Daoy (cell line): ENCODE data around the gene SYCN. TPM values are rescaled to one million over a fixed set of nuclear protein-coding genes. Genes with fewer than 3 reads are reported as not detected.
"Not testable (repeated sequence)": the region's sequence is repeated elsewhere in the genome, so short reads cannot be mapped to it uniquely, and the experiment has no call there.

Experiments
- DNase-seq: peaks from one replicate; pipeline ENCODE4 v3.0.0-alpha.2; 2015; ENCODE audit warnings: low read depth
- total RNA-seq: library from RNA; depleted of rRNA; stranded (reverse); fragments of >200 nt; shearing (Covaris generic); gene quantifications from 2 replicates; pipeline ENCODE4 v1.2.3, GENCODE V29; 2014

The SYCN gene
- total RNA-seq, 1 experiment from 2014 or later = not detected

DNA sequence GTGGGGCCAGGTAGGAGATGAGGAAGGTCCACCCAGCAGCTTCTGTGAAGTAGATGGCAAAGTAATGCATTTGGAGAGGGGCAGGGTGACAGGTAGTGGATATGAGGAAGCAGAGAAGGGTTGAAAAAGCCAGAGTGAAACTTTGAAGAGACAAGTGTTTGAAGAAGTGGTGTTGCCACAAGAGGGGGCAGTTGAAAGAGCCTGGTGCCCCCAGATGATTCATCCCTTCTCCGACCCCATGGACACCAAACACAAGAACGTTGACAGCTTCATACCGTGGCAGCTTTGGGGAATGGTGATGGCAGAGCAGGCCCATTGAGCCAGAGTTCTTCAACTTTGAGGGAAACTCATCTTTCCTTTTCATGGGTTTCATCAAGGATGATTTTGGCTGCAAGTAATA lies 20.8 kb upstream of the SYCN start:
- peak; percentile 20 for DNase-seq

DNA sequence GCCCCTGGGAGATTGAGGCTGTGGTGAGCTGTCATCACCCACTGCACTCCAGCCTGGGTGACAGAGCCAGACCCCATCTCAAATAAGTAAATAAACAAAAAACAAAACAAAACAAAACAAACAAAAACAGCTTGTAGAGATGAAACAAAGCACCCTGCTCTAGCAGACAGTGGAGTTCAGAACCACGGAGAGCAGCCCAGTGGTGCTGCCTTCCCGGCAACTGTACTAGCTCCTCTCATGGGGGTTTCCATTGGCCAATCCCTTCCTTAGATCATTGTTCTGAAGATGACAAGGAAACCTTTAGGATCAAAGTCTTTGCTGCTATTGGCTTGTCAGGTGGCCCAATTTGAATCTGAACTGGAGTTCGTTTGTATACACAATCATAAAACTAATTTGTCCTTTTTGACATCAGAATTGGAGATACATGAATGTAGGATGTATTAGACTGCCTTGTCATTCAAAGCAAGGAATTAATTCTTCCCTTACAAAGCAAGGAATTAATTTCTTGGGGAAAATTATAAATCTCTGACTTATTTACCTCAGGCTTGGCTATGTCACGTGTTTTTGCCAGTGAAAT lies 19.7 kb upstream of the SYCN start:
- peak; percentile 36 for DNase-seq

DNA sequence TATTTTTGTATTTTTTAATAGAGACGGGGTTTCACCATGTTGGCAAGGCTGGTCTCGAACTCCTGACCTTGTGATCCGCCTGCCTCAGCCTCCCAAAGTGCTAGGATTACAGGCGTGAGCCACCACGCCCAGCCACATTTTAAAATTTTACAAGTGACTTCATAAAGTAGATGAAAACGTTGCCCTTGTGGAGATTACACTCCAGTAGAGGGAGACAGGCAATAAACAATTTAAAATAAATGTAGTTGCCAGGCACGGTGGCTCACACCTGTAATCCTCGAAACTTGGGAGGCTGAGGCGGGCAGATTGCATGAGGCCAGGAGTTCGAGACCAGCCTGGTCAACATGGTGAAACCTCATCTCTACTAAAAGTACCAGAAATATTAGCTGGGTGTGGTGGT lies 15.0 kb upstream of the SYCN start:
- DNase-seq = not testable (repeated sequence)

DNA sequence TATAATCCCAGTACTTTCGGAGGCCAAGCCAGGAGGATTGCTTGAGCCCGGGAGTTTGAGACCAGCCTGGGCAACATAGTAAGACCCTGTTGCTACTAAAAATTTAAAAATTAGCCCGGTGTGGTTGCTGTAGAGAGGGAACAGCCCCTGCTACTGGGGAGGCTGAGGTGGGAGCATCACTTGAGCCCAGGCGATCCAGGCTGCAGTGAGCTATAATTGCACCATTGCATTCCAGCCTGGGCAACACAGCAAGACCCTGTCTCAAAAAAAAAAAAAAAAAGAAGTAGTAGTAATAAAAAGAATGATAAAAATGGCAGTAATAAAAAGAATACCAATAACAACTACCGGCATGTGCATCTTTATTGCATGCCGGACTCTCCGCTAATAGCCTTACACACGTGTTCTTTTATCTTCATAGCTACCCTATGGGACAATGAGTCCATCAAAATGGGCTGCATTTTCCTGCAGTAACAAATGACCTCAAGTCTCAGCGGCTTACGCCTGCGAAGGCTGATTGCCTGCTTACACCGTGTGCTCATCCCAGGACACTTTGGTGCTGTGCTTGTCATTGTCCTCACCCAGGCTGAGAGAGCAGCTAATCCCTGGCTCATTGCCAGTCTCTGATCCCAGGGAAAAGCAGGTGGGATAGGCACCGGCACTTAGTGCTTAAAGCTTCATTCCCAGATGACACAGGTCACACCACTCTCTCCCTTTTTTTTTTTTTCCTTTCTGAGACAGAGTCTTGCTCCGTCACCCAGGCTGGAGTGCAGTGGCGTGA lies 14.4 kb upstream of the SYCN start:
- no peak for DNase-seq

DNA sequence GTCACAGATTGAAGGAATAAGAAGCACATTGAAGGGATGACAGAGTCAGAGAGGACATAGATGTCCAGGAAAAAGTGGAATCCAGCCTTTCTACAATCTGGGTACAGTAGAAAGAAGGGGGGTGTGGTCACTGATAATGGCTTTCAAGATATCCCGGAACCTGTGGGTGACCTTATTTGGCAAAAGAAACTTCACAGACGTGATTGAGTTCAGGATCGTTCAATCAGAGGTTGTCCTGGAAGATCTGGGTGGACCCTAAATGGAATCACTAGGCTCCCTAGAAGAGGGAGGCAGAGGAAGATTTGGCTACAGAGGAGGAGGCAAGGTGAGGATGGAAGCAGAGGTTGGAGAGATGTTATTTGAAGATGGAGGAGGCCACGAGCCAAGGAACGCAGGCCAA lies 13.0 kb upstream of the SYCN start:
- DNase-seq = no peak

DNA sequence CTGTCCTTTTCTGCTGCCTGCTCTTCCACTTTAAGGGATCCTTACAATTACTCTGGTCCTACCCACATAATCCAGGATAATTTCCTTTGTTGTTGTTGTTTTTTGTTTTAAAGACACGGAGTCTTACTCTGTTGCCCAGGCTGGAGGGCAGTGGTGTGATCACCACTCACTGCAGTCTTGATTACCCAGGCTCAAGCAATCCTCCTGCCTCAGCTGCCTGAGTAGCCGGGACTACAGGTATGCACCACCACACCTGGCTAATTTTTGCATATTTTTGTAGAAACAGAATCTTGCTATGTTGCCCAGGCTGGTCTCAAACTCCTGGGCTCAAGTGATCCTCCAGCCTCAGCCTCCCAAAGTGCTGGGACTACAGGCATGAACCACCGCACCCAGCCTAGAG lies 11.3 kb upstream of the SYCN start:
- not testable (repeated sequence) for DNase-seq

DNA sequence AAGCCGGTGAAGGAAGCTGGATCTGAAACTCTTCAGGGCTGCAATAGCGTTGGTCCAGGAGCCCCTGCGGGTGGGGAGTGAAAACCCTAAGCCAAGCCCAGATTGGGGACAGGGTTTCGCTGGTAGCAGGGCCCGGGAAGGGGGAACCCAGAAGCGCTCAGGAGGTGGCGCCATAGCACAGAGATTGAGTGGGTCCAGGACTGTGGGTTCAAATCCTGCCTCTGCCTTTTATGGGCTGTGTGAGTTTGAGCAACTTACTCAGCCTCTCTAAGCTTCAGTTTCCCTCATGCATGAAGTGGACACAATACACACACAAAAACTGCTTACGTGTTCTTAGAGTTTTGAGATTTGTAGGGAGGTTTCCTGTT lies 8.3 kb upstream of the SYCN start:
- peak; percentile 49 for DNase-seq

DNA sequence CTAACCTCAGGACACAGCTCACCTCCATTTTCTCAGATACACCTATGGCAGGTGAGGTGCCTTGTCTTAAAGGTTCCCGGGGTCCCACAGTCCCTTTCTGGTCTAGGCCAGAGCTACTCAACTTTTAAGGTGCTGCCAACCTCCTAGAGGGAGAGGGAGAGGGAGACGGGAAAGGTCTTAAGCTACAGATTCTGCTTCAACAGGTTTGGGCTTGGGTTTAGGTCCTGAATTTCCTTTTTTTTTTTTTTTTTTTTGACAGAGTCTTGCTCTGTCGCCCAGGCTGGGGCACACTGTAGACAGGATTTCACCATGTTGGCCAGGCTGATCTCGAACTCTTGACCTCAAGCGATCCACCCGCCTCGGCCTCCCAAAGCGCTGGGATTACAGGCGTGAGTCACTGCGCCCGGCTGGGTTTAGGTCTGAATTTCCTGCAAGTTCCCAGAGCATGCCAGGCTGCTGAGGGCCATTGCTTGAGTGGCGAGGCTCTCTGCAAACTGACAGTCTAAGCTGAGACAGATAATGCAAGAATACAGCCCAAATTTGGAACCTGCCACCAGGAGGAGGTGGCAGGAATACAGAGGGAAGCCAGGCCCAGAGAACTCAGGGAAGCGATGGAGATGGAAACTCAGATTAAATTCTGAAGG lies 7.8 kb upstream of the SYCN start:
- peak; percentile 59 for DNase-seq

DNA sequence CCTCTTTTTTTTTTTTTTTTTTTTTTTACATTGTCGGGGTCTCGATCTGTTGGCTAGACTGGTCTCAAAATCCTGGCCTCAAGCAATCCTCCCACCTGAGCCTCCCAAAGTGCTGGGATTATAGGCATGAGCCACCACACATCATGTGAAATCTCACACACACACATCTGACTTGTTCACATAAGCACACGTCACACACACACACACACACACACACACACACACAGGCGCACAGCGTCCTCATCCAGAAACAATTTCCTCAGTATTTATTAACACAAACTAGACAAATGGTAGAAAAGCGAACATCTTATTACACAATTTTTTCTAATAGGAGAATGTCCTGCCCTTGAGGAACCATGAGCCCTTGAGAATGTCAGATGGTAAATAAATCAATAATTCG lies 5.1 kb upstream of the SYCN start:
- no peak for DNase-seq

DNA sequence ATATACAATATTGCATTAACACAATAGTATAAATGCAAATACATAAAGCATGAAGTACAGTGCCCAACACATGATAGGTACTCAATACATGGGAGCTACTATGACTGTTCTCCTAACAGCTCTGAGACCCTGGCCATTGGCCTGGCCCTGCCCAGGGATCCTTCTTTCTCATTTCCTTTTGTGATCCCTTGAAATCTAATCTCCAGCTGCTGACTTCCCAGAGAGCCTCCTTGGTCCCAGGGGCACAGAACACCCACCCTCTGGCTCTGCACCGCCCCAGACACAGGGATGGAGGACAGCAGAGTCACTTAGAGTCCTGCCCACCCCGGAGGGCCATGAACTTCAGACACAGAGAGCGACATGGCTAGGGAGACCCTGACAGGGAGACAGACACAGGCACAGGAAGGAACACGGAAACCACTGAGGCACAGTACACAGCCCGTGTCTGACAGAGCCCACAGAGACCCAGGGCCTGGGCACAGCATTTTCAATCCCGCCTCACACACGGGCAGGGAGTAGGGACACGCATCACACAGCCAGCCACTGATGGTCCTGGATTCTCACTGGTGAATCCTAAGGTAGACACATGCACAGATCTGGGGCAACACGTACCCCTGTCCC lies 4.2 kb upstream of the SYCN start:
- no peak for DNase-seq

DNA sequence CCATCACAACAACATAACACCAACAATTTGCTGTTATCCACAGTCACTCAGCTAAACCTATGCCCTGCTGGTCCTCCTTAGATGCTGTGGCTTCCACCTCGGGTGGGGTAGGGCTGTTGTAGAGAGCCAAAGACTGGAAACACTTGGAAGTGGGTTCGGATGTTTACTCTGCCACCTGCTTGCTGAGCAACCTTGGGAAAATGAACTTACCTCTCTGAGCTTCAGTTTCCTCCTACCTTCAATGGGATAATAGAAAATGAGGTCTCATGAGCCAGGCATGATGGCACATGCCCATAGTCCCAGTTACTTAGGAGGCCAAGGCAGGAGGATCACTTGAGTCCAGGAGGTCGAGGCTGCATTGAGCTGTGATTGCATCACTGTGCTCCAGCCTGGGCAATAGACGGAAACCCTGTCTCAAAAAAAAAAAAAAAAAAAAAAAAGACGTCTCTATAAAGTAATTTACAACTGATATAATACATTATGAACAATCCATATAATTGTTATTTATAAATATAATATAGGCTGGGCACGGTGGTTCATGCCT lies 3.3 kb upstream of the SYCN start:
- DNase-seq = no peak

DNA sequence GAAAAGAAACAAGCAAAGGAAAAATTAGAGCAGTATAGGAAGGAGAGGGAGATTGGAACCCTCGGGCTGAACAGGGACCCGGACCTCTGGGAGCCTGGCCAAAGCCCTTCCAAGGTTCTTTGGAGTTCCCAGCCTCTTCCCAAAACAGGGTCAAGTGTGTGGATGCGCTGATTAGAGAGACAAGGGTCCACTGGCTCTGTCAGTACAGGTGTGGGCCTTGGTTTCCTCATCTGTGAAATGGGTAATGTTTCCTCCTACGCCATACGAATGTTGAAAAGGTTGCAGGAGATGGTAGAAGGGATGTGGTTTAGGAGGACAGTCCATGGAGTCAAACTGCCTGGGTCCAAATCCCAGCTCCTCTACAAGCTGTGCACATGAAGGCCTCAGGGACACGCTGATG lies 2.1 kb upstream of the SYCN start:
- DNase-seq = no peak

DNA sequence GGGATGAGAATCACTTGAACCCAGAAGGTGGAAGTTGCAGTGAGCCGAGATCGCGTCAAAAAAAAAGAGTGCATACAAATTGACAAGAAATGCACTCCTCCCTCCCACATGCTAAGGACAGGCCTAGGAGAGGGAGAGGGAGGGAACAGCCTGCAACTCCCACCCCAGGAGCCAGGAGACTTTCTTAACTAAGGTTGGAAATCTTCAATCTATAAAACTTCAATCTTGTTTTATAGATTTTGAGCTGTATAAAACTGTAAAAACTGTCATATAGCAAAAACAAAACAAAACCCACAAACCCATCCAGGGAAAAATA lies 1.3 kb upstream of the SYCN start:
- no peak for DNase-seq

DNA sequence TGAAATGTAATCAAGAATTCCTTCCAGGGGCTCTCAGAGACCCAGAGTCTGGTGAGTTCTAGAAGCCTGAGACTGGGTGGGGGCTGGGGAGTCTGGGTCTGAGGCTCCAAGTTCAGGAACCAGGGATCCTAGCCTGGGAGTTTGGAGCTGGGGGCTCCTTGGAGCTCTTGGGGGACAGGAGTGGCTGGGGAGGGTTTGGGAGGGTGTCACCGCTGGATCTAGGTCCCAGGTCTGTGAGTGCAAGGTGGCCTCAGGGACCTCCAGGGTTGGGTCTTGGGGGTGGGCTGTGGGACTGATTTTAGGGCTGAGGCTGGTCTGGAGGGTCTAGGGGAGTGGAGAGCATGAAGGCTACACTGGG lies 1.1 kb downstream of the SYCN start:
- DNase-seq = no peak

DNA sequence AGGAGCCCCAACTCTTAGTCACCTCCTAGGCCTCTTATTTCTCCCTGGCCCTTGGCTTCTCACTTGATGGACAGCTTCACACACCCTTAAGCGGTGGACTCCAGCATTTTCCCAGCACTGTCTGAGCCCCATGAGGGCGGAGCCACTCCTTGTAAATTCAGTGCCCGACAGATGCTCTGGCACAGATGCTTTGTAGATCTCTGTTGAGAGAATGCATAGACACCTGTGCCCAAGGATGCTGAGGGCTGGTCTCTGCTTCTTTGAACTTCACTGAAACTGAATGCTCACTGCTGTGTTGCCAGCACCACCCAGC lies 3.3 kb downstream of the SYCN start:
- DNase-seq = no peak

DNA sequence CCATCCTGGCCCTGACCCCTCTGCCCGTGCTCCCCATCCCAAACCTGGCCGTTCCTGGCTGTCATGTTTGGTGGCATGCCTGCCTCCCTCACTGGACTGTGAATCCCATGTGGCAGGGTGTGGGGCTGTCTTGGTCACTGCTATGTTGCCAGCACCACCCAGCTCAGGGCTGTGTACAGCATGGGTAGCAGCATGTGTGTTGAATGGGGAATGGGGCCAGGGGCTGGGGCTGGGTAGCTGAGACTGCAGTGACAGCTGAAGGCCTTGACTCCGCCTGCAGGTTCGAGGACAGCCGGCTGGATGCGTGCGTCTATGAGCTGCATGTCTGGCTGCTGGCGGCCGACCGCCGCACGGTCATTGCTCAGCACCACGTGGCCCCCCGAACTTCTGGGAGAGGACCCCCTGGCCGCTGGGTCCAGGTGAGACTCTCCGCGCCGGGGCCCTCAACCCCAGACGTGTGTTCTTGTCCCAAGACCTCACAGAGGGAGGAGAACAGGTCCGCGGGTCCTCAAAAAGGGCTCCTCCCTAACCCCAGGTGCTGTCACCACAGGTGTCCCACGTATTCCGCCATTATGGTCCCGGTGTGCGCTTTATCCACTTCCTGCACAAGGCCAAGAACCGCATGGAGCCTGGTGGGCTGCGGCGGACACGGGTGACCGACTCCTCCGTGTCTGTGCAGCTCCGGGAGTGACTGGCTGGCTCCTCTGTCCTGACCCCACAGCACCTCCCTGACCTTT lies 3.8 kb downstream of the SYCN start:
- DNase-seq = no peak

DNA sequence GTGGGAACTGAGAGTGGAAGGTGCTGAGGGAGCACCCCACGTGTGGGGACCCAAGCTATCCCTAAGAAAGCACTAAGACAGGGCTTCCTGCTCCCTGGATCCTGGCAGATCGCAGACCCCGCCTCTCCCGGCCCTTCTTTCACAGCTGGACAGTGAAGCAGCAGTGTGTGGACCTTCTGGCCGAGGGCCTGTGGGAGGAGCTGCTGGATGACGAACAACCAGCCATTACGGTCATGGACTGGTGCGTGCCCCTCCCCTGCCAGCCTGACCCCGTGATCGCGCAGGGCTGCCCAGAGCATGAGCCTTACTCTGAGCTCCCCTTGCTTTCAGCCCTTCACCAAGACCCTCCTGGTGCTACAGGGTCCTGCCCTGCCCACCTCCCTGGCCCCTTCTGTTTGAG lies 5.0 kb downstream of the SYCN start:
- peak; percentile 64 for DNase-seq

DNA sequence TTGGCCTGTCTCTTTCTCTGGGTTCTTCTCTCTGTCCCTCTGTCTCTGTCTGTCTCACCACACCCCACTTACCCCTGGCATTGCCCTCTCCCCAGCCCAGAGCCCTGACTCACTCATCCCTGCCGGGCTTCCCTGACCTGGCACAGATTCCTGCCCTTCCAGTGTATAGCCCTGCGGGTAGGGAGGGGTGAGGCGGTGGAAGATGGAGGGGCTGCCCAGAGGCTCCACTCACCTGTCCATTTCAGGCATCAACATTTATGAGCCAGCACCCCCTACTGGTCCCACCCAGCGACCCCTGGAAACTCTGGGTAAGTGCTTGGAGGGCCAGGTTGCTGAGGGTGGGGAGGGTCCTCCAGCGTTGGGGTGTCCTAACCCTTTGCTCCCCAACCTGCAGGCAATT lies 6.3 kb downstream of the SYCN start:
- no peak for DNase-seq

DNA sequence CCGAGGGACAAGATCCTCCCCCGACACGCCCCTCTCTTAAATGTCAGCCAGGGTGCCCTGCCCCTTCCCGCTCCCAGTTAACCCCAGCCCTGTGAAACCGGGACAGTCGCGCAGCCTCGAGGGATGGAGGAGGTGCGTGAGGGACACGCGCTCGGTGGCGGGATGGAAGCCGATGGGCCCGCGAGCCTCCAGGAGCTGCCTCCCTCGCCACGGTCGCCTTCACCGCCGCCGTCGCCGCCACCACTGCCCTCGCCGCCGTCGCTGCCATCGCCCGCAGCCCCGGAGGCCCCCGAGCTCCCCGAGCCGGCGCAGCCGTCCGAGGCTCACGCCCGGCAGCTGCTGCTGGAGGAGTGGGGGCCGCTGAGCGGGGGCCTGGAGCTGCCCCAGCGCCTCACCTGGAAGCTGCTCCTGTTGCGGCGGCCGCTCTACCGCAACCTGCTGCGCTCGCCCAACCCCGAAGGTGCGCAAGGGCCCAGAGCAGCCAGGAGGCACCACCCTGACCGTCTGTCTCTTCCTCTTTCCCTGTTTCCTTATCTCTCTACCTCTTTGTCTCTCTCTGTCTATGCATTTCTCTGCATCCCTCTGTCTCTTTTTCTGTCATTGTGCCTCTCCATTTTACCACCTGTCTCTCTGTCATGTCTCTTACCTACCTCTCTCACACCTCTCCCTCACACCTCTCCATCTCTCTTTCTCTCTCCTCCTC lies 7.1 kb downstream of the SYCN start, which contains the start of gene NCCRP1:
Gene NCCRP1, plus strand, starts transcription at position 105 of the 703 bp plus-strand sequence. Its CDS starts 19 bp downstream, at position 124.
- DNase-seq = no peak

DNA sequence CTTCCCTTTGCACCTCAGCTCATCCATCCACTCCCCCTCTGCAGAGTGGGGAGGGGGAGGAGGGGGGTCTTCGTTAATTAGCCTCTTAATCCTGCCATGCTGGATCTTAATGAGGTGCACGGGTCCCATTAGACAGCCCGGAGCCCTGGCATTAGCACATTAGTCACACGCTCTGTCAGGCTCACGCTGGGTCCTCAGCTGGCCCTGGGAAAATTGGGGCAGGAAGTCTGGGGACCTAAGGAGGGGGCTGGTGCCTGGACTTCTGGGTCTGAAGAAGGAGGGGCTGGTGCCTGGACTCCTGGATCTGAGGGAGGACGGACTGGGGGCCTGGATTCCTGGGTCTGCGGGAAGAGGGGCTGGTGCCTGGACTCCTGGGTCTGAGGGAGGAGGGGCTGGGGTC lies 7.7 kb downstream of the SYCN start:
- DNase-seq = no peak

DNA sequence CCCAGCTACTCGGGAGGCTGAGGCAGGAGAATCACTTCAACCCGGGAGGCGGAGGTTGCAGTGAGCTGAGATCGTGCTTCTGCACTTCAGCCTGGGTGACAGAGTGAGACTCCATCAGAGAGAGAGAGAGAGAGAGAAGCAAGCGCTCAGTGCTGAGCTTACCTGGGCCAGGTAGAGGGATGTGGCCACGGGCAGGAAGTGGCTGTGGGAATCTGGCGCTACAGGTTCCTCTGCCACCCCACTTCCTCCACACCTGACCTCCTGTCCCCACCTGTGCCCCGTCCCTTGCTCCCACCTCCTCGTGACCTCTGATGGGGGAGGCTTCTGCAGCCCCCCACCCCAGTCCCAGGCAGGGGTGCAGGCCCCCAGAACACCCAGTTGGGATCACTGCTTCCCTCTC lies 8.3 kb downstream of the SYCN start:
- no peak for DNase-seq
